HEK293 (cell line): Measurements from ENCODE around the gene PROK1.

Source experiments
- CTCF ChIA-PET: fragments of 350-600 bp; formaldehyde crosslinking; extraction: SDS; loops from one replicate; lab custom pipeline; 2021; ENCODE audit warnings: antibody characterized with exemption; lab: Yijun Ruan, JAX
- POLR2A ChIA-PET: fragments of 300-600 bp; formaldehyde crosslinking; extraction: SDS; loops from one replicate; lab custom pipeline; 2020; ENCODE audit warnings: antibody characterized with exemption, inconsistent platforms; lab: Yijun Ruan, JAX
- H3K27ac ChIP-seq: fragments of 200-500 bp; sonication (Bioruptor generic); 2 replicates; pipeline ENCODE4 v1.5.1; 2014; ENCODE audit warnings: low read depth, low read length, control low read depth, inconsistent platforms; ENCODE audit errors: extremely low read depth
- H3K36me3 ChIP-seq, 2 experiments: fragments of 200-500 bp in 1 of 2; sonication (Bioruptor generic) in 1 of 2; 1 replicate in 1 of 2; 2 replicates in 1 of 2; pipeline ENCODE4 v1.5.1; 2014 to 2017; ENCODE audit warnings: inconsistent platforms in 2 of 2, low read length in 2 of 2; ENCODE audit not compliant: control insufficient read depth in 2 of 2, insufficient read depth in 1 of 2
- H3K4me1 ChIP-seq: fragments of 200-500 bp; sonication (Bioruptor generic); 2 replicates; pipeline ENCODE4 v1.5.1; 2014; ENCODE audit warnings: mild to moderate bottlenecking, low read length, inconsistent platforms; ENCODE audit not compliant: control insufficient read depth, insufficient read depth
- H3K4me3 ChIP-seq: 2 replicates; pipeline ENCODE4 v1.5.1; 2011; ENCODE audit warnings: low read depth, mild to moderate bottlenecking, control low read depth, low read length, moderate library complexity
- H3K9me3 ChIP-seq: fragments of 200-500 bp; sonication (Bioruptor generic); 2 replicates; pipeline ENCODE4 v1.5.1; 2014; ENCODE audit warnings: low read depth, low read length, inconsistent platforms; ENCODE audit not compliant: control insufficient read depth, insufficient read depth
- ATF2 ChIP-seq: fragments of 450-650 bp; formaldehyde crosslinking; IDR thresholded peaks from 2 replicates; pipeline ENCODE4 v1.5.1; 2016; ENCODE audit warnings: missing biosample characterization, missing genetic modification characterization, low read depth
- EGR2 ChIP-seq: fragments of 450-650 bp; formaldehyde crosslinking; IDR thresholded peaks from 2 replicates; pipeline ENCODE4 v1.5.1; 2016; ENCODE audit warnings: low read depth, missing biosample characterization, missing genetic modification characterization
- KLF7 ChIP-seq: fragments of 450-650 bp; formaldehyde crosslinking; IDR thresholded peaks from 2 replicates; pipeline ENCODE4 v1.5.1; 2016; ENCODE audit warnings: missing biosample characterization, missing genetic modification characterization, borderline replicate concordance
- PBX3 ChIP-seq: sonication (generic); formaldehyde crosslinking; IDR thresholded peaks from 2 replicates; pipeline ENCODE4 v1.8.1; 2022; ENCODE audit warnings: mild to moderate bottlenecking, moderate library complexity, missing genetic modification reagents
- ZBTB49 ChIP-seq: fragments of 450-650 bp; formaldehyde crosslinking; IDR thresholded peaks from 2 replicates; pipeline ENCODE4 v1.5.1; 2016; ENCODE audit warnings: missing biosample characterization, missing genetic modification characterization, low read depth
- ZFHX2 ChIP-seq: fragments of 450-650 bp; formaldehyde crosslinking; conservative IDR thresholded peaks from 2 replicates; pipeline ENCODE4 v1.5.1; 2016; ENCODE audit warnings: missing biosample characterization, missing genetic modification characterization
- ZIC2 ChIP-seq: fragments of 450-650 bp; formaldehyde crosslinking; IDR thresholded peaks from 2 replicates; pipeline ENCODE4 v1.5.1; 2016; ENCODE audit warnings: missing biosample characterization, missing genetic modification characterization
- ZNF350 ChIP-seq: fragments of 450-650 bp; formaldehyde crosslinking; IDR thresholded peaks from 2 replicates; pipeline ENCODE4 v1.5.0; 2017; ENCODE audit warnings: missing biosample characterization, mild to moderate bottlenecking, missing genetic modification characterization
- ZNF426 ChIP-seq: fragments of 450-650 bp; formaldehyde crosslinking; IDR thresholded peaks from 2 replicates; pipeline ENCODE4 v1.5.1; 2017; ENCODE audit warnings: missing biosample characterization, missing genetic modification characterization, mild to moderate bottlenecking, inconsistent platforms, moderate library complexity
- ZNF544 ChIP-seq: fragments of 450-650 bp; formaldehyde crosslinking; IDR thresholded peaks from 2 replicates; pipeline ENCODE4 v1.5.0; 2017; ENCODE audit warnings: missing biosample characterization, missing genetic modification characterization

PROK1 gene

DNA sequence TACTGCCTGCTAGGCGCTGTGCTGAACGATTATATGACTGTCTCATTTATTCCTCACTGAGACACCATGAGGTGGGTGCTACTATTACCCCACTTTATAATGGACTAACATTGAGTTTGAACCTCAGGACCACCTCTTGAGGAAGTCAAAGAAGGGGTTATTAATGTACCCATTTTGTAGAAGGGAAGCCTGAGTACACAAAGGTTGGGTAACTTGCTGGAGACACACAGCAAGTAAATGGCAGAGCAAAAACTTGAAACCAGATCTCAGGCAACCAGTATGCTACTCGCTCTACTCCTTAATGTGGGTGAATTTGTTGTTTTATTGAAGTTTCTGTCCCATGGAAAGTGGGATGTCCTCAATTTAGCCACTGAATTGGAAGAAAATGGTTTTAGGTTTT, 37.9 kb downstream of the PROK1 start:
- Histone ChIP-seq H3K9me3 (no peaks in the 10 kb centered on the region), H3K27ac (no peak overlapping the region), H3K4me3 (no peak overlapping the region), H3K36me3 (no peaks in the 10 kb centered on the region), H3K4me1 (no peaks in the 10 kb centered on the region)
- CTCF ChIA-PET = interaction anchor here (1.1 kb wide), 1 partner anchor 29 kb away, joined by 3 read pairs; no protein-coding TSS in a partner anchor
- no peak for TF ChIP-seq ZNF544 (tag by site-specific recombination)
- POLR2A ChIA-PET = no interaction called here

DNA sequence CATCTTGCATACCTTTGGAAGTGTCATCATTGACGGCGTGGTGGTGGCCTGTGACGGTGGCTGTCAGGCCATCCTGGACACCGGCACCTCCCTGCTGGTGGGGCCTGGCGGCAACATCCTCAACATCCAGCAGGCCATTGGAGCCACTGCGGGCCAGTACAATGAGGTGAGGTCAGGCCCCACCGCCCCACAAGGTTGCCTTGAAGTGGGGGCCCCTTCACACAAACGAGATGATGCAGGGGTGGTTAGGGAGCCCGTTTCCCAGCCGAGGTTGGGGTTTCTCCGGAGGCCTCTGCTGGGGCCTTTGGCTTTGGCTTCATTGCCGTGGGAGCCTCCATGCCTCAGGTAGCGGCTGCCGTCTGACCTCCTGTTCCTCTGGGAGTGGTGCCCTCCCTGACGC, 38.5 kb downstream of the PROK1 start:
- no peaks in the 10 kb centered on the region for H3K9me3 ChIP-seq
- H3K36me3 ChIP-seq = no peaks in the 10 kb centered on the region
- TF ChIP-seq KLF7 (tag by site-specific recombination) = no peak
- TF ChIP-seq ZBTB49 (tag by site-specific recombination) = no peak
- TF ChIP-seq ZNF426 (tag by site-specific recombination) = no peak
- TF ChIP-seq, all 188 proteins: peak for 0
- Histone ChIP-seq H3K27ac (no peak overlapping the region), H3K4me1 (no peaks in the 10 kb centered on the region), H3K4me3 (no peak overlapping the region)
- ChIA-PET POLR2A (no interaction called here), CTCF (interaction anchor here (0.8 kb wide), 1 partner anchor 77 kb away, joined by 3 read pairs; no protein-coding TSS in a partner anchor)

DNA sequence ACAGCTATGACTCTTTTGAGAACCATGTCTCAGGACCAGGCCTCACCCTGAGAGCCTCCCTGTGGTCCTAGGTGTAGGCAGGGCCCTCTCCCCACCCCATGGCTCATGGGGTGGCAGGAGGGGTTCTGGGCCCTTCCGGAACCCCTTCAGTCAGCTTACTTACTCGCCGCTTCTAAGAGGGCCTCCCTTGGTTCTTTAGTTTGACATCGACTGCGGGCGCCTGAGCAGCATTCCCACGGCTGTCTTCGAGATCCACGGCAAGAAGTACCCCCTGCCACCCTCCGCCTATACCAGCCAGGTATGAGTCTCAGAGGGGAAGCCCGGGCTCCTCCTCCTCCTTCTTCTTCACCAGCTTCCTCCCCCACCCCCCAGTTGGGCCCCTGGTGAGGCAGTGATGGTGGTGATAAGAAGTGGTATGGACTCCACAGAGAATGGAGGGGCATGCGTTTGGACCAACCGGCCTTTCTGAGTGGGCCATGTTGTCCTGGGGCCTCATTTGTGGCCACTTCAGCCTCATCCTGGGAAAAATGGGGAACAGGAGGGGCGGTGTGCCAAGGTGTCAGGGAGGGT, 39.1 kb downstream of the PROK1 start:
- Histone ChIP-seq H3K4me3 (no peak overlapping the region), H3K9me3 (no peaks in the 10 kb centered on the region), H3K4me1 (no peaks in the 10 kb centered on the region), H3K36me3 (no peaks in the 10 kb centered on the region), H3K27ac (no peak overlapping the region)
- TF ChIP-seq ZNF350 (tag by site-specific recombination) (no peak), ZIC2 (peak; percentile 35; the same call in 1 of the 2 replicates)
- POLR2A ChIA-PET = no interaction called here
- CTCF ChIA-PET = interaction anchor here (0.8 to 1.8 kb wide), 2 partner anchors 78 to 282 kb away, joined by 3 to 7 read pairs; no protein-coding TSS in a partner anchor

DNA sequence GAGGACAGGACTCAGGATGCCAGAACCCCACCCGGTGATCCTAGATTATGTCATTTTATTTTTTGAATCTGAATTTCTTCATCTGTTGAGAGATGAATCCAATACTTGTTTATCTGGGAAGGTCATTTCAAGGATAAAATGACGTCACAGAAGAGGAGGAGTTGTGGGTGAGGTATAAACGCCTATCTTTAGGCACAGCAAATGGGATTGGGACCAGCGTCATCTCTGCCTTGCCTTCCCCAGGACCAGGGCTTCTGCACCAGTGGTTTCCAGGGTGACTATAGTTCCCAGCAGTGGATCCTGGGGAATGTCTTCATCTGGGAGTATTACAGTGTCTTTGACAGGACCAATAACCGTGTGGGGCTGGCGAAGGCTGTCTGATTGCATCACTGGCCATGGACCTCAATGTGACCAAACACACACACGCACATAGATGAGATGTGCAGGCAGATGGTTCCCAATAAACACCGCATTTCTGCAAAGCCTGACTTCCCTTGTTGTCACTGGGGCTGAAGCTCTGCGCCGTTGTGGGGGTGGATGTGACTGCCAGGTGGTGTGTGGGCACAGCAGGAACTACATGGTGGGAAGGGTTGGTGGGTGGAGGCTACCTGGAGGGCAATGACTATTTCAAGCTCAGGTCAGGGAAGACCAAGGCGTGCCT, 40.0 kb downstream of the PROK1 start:
- Histone ChIP-seq H3K36me3 (no peaks in the 10 kb centered on the region), H3K4me3 (no peak overlapping the region), H3K27ac (no peak overlapping the region), H3K9me3 (no peaks in the 10 kb centered on the region), H3K4me1 (no peaks in the 10 kb centered on the region)
- ChIA-PET POLR2A (no interaction called here), CTCF (interaction anchor here (1.8 to 1.9 kb wide), 2 partner anchors 13 to 283 kb away, joined by 6 to 7 read pairs; no protein-coding TSS in a partner anchor)
- TF ChIP-seq ZFHX2 (tag by site-specific recombination) = peak; percentile 90
- peak; percentile 75; the same call in 1 of the 2 replicates for TF ChIP-seq ATF2 (tag by site-specific recombination)
- no peak for TF ChIP-seq PBX3 (CRISPR knock-in tag)
- TF ChIP-seq EGR2 (tag by site-specific recombination) = peak; percentile 91
